HG03460 (cell line): ENCODE data around the gene DLGAP3.
"Not testable (repeated sequence)": the region's sequence is repeated elsewhere in the genome, so short reads cannot be mapped to it uniquely, and the experiment has no call there.

ENCODE experiments used
- ATAC-seq: cut with Tn5 transposase; IDR thresholded peaks from one replicate; pipeline ENCODE4 v1.9.1; 2021; ENCODE audit not compliant: unreplicated experiment

Gene DLGAP3

DNA sequence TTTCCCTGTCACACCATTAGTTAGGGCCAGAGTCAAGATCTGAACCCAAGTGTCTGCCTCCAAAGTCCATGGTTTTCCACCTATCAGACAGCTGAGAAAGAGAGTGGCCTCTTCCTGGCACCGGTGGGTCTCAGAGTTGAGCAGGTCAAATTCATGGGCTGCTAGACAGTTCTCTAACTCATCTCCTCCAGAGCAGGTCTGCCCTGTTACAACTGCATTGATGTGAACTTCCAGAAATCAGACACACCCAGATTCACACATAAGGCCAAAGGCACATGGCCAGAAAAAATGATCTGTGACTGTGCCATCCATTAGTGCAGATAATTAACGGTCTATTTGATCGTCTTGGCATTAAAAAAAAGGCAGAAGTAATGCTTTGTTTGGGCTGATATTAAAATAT lies 87.4 kb downstream of the DLGAP3 start:
- ATAC-seq: no peak

DNA sequence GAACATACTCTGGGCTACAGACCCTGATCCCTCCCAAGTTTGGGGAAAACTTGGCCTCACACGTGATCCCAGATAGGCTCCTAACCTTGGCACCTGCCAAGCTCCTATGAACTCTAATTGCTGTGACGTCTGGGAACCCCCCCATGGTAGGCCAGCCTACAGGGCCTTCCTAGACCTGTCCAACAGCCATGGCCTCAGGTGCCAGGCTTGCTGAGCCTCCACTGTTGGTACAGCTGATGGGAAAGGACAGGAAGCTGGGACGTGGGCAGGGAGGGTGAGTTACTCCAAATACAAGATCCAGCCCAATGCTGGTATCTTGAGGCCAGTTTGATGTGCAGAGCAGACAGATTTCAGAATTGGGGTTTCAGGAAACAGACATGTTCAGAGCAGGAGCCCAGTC lies 89.0 kb downstream of the DLGAP3 start:
- no peak for ATAC-seq

DNA sequence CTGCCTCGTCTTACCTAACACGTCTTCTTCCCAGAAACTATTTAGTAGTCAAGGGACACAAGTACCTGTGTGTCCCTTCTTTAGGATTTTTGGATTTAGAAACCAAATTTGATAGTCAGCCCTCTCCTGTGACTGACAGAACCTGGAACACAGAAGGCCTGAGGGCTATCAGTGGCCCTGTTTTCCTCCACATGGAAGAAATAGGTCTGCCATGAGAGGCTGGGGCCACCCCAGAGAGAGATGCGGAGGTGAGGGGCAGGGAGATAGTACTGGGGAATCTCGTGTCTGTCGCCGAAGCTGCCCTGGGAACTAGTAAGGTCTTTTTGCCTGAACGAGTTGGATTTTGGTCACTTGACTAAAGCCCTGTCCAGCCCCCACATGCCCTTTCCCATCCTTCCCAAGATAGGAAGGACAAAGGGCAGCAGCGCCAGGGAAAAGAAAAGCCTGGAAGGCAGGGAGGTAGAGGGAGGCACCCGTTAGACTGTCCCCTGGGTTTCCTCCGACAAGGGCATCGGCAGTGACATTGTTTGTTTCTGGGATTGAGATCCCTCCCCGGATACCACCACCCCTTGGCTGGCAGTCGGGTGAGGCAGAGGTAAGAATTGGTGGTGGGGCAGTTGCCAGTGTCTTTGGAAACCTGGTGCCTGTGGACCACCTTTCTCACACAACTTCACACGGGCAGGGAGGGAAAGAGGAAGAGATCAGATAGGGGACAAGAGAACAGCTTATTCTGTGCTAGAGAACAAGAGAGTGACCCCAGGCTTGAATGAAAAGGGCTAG lies 89.7 kb downstream of the DLGAP3 start:
- ATAC-seq: no peak

DNA sequence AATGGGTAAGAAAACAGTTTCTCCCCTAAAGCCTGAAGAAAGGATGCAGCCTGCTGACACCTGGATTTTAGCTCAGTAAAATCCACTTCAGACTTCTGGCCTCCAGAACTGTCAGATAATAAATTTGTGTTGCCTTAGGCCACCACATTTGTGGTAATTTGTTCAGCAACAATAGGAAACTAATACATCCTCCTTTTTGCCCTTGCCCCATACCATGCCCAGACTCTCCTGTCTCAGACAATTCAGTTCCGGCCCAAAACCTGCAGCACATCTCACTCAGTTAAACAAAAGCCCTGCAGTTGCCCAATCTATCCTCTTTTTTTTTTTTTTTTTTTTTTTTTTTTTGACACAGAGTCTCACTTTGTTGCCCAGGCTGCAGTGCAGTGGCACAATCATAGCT lies 95.7 kb downstream of the DLGAP3 start:
- no peak for ATAC-seq

DNA sequence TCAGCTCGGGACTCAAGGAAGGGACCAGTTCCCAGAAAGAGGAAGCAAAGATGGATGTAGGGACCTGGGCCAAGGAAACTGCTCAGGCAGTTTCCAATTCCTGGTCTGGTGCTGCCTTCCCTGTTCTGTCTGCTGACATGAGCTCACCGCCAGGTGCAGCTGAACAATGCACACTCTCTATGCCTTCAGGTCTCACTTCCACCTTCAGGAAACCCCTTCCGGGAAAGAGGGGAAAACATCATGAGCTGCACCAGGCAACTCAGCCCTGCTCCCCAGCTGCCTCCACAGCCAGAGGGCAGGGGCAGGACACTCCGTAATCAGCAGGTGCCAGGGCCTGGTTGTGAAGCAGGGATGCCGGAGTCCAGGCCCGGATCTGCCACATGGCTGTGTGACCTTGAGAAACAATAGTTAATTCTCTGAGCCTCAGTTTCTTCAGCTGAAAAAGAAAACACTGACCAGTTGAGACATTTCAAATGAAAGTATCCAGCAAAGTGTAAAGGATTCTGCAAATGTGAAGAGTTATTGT lies 97.7 kb downstream of the DLGAP3 start:
- no peak for ATAC-seq

DNA sequence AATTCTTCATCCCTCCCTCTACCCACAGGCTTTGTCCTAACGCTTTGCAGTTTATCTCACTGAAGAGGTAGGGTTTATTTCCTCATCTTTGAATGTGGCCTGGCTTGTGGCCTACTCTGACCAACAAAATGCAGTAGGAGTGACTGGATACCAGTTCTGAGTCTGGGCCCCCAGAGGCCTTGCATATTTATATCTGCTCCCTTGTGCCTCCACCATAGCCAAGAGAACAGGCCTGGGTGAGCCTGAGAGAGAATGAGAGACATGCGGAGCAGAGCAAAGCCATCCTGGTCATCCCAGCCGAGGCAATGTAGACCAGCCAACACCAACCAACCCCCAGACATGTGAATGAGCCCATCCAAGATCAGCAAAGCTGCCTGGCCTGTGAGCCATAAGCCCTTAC lies 100.2 kb downstream of the DLGAP3 start:
- ATAC-seq: no peak

DNA sequence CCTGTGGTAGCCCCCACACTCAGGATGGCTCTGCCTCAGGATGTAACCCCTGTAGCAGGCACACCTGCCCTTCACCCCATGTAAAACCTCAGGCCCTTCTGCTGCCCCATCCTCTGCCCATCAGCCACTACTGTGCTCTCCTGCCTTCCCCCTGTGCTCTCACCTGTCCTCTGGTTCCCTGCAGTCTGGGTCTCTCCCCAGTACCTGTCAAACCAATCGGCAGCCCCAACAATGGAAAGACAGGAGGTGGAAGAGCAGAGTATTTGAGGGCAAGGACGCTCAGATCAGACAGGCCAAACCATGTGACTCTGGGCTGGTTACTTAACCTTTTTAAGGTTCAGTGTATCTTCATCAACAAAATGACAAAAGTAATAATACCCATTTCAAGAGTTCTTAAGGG lies 100.8 kb downstream of the DLGAP3 start:
- no peak for ATAC-seq

DNA sequence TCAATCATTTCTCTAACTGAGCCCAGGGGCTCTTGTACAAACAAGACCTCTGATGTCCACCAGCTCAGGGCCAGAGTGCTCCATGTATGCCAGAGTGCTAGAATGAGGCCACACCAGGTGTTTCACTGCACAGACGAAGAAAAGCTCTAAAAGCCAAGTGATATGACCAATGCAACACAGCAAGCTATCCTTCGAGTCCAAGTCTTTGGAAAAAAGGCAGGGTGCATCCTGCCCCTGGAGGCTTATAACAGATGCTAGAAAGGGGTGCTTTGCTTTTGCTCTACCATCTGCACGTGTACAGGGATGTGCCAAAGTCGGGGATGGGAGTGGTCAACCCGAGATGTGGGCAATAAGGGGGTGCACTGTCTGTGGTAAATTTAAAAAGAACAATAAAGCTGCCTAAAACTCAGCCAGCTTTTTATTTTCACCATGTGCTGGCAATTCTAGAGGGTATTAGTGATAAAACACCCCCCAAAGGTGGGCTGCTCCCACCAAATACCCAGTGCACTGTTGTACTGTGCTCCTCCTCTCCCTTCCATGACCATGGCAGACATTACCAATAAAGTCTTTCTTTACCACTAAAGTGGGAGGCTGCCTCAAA lies 102.0 kb downstream of the DLGAP3 start:
- no peak for ATAC-seq

DNA sequence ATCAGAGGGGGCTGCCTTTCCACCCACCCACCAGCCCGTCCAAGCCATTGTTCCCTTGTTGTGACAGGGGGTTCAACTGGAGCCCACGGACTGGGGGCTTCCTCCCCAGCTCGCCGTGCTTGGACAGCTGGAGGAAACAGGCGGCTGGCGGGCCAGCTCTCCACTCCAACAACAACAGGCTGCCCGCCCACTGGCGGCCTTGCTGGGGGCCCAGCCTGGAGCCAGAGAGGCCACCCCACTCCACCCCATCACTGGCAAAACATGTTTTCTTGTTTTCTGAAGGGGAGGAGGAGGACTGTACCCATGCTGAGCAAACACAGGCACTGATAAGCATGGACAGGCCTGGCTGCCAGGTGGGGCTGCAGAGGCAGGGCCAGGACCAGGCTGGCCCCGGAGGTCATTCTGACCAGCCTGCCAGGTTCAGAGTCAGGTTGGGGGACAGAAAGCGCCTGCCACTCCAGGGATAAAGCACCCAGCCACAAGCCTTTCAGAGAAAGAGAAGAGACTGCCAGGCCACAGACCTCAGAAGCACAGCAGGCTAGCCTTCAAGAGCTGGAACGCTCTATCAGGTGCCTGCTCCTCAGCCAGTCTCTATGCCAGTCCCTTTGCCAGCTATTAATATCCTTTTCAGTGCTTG lies 103.9 kb downstream of the DLGAP3 start:
- ATAC-seq: no peak

DNA sequence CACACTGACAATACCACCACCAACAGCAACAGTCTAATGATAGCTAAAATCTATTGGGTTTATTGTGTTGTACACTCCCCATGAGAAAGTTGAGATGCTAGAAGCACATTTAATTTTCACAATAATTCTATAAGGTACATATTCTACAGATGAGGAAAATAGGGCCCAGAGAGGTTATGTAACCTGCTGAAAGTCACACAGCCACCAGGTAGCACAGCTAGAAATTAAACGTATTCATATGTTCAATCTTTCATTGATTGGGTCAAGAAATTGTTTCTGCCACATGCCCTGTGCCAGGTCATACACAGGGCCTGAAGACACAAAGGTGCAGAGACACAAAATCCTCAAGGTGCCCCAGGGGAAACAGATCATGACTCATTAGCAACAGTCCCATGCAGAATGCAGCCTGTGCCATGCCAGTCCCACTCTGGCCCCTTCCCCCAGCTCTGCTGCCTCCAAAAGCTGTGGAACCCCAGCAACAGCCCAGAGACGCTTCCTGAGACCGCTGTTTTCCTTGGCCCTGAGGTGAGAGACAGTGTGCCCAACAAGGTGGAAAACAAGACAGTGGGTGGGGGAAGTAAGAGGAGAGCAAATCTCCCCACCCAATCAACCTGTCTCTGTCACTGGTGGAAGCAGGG lies 104.5 kb downstream of the DLGAP3 start:
- ATAC-seq: no peak

DNA sequence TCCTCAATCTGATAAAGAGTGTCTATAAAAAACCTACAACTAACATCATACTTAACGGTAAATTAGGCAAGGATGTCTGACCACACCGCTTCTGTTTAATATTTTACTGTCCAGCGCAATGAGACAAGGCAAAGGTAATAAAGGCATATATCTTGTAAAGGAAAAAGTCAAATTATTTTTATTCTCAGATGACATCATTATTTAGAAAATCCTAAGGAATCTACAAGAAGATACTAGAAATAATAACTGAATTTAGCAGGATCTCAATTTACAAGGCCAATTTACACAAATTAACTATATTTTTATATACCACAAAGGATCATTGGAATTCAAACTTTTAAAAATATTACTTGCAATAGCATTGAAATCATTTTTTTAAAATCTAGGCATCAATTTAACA lies 107.2 kb downstream of the DLGAP3 start:
- no peak for ATAC-seq

DNA sequence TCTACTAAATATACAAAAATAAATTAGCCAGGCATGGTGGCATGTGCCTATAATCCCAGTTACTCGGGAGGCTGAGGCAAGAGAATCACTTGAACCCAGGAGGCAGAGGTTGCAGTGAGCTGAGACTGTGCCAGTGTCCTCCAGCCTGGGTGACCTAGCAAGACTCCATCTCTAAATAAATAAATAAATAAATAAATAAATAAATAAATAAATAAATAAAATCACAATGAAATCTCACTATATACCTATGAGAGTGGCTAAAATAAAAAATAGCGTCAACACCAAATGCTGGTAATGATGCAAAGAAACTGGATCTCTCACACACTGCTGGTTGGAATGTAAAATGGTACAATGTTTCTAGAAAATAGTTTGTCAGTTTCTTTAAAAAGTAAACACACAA lies 110.6 kb downstream of the DLGAP3 start:
- ATAC-seq: not testable (repeated sequence)

DNA sequence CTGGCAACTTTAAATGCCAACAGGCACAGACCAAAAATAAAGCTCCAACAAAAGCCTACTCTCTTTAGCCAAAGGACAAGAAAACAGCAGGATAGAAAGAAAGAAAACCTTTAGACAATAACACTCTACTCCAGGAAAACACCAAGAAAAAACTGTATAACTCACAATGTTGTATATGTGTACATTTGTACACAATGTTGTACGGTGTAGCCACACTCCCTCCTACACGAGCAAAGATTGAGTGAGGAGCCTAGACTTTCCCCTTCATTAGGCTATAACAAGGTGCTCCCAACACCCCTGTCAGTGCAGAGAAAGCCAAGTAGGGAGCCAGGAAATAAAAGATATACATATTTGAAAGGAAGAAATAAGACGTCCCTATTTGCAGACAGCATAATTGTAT lies 112.7 kb downstream of the DLGAP3 start:
- no peak for ATAC-seq

DNA sequence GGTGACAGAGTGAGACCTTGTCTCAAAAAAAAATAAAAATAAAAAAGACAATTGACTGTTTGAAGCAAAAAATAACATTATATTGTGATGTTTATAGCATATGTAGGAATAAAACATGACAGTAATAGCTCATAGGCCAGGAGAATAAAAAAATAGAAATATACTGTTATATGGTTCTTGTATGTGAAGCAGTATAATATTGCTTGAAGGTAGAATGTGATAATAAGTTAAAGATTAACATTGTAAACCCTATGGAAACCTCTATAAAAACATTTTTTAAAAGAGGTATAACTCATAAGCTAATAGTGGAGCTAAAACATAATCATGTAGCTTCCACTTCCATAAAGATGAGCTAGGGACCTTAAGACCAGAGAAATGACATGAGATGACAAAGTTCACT lies 113.1 kb downstream of the DLGAP3 start:
- no peak for ATAC-seq
